GM20000 (cell line): ENCODE results near the gene RNU4-1.
"Not testable (repeated sequence)": the region's sequence is repeated elsewhere in the genome, so short reads cannot be mapped to it uniquely, and the experiment has no call there.

Source experiments
- DNase-seq: peaks from one replicate; pipeline ENCODE4 v3.0.0; 2012; ENCODE audit warnings: low spot score
- TF ChIP-seq, protein P1 (sequence below): IDR thresholded peaks from 2 replicates; pipeline ENCODE4 v1.5.1; 2012; ENCODE audit warnings: mild to moderate bottlenecking, control low read depth; ENCODE audit errors: extremely low read depth, missing control alignments

The RNU4-1 gene

DNA sequence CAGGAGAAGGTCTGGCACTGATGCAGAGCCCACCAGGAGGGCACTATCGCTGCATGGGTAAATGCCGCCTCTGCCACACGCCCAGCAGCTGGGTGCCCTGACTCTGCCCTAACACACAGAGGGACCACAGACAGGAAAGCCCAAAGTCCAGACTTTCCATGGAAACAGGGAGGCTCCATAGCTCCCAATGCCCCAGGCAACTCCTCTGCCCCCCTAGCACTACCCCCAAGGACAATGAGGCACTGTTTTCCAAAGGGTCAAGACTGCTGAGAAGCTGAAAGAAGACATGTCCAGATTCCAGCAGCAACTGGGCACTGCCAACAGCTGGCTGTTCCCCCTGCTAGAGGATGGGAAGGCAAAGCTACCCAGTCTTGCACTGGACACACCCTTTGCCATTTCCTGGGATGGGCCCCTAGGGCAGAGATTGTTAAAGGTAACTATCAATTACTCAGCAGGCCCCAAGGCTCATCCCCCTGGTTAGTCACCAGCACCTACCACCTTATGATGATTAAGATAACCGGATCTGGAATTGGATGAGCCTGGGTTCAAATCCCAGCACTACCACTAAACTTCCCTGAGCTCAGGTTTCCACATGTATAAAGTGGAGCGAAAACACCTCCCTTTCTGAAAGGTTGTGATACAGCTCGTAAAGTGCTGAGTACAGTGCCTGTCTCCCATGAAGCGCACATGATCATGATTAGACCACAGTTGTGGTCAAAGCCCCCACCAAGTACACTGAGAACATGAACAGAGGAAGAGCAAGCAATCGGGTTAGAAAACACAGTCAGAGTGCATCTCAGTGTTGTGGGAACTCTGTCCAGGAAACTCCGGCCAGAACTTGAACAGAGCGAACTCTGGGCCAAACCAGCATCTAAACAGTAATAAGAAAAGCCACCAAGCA is 30.8 kb downstream of the RNU4-1 start:
- TF ChIP-seq, protein P1, sequence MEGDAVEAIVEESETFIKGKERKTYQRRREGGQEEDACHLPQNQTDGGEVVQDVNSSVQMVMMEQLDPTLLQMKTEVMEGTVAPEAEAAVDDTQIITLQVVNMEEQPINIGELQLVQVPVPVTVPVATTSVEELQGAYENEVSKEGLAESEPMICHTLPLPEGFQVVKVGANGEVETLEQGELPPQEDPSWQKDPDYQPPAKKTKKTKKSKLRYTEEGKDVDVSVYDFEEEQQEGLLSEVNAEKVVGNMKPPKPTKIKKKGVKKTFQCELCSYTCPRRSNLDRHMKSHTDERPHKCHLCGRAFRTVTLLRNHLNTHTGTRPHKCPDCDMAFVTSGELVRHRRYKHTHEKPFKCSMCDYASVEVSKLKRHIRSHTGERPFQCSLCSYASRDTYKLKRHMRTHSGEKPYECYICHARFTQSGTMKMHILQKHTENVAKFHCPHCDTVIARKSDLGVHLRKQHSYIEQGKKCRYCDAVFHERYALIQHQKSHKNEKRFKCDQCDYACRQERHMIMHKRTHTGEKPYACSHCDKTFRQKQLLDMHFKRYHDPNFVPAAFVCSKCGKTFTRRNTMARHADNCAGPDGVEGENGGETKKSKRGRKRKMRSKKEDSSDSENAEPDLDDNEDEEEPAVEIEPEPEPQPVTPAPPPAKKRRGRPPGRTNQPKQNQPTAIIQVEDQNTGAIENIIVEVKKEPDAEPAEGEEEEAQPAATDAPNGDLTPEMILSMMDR: no peak
- DNase-seq: no peak

DNA sequence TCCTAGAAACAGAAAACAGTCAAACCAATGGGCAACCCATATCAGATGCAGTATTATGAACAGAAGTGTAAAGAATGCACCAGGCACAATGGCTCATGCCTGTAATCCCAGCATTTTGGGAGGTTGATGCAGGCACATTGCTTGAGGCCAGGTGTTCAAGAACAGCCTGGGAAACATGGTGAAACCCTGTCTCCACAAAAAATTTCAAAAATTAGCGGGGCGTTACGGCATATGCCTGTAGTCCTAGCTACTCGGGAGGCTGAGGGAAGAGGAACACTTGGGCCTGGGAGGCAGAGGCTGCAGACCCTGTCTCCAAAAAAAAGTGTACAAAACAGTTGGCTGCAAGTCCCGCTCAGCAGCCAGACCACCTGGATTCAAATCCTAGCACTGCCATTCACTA is 32.4 kb downstream of the RNU4-1 start:
- TF ChIP-seq, protein P1: no peak
- no peak for DNase-seq

DNA sequence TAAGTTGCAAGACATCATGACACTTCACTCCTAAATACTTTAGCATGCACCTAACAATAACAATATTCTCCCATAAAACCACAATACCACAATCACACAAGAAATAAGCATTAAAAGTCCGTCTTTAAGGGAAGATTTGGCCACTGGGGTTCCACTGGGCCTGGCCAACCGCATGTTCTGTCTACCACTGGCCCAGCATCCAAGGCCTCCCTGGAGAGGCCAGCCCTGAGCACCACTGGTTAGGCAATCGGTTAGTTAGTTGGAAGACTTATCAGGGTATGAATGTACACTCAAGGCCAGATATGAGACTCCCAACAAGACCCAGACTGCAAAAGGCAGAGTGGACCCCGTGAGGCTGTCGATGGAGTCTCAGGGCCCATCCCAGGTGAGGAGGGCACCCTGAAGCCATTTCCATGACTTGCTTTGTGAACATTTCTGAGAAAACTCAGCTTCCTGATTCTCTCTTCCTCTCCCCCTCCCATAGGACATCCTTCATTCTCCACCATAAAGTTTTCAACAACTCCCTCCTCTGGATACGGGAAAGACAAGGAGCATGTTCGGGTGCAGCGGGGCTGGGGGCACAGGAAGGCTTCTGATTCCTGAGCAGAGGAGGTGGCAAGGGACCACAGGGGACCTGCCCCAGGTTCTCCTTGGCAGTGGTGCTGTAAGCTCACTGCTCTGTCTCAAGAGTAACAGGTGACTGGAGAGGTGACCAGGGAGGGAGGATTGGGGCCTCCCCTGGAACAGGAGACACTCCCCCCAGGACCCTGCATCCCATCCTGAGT is 33.4 kb downstream of the RNU4-1 start:
- TF ChIP-seq, protein P1: no peak
- DNase-seq: no peak

DNA sequence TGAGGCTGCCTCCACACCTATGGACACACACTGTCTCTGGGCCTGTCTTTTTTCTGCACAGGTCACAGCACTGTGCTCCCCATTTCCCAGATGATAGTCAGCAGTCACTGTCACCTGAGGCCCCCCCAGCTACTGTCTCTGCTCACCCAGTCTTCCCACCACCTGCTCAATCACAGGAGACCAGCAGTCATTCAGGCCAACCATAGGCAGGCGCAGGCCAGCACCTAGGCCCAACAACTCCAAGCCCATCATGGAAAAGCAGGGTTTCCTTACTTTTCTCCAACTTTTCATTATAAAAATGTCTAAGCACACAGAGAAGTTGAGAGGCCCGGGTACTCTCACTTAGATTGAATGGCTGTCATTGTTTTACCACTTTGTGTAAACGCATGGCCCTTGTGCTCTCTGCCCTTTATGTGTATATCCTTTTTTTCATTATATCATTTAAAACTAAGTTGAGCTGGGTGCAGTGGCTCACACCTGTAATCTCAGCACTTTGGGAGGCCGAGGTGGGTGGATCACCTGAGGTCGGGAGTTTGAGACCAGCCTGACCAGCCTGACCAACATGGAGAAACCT is 34.6 kb downstream of the RNU4-1 start:
- TF ChIP-seq, protein P1: no peak

DNA sequence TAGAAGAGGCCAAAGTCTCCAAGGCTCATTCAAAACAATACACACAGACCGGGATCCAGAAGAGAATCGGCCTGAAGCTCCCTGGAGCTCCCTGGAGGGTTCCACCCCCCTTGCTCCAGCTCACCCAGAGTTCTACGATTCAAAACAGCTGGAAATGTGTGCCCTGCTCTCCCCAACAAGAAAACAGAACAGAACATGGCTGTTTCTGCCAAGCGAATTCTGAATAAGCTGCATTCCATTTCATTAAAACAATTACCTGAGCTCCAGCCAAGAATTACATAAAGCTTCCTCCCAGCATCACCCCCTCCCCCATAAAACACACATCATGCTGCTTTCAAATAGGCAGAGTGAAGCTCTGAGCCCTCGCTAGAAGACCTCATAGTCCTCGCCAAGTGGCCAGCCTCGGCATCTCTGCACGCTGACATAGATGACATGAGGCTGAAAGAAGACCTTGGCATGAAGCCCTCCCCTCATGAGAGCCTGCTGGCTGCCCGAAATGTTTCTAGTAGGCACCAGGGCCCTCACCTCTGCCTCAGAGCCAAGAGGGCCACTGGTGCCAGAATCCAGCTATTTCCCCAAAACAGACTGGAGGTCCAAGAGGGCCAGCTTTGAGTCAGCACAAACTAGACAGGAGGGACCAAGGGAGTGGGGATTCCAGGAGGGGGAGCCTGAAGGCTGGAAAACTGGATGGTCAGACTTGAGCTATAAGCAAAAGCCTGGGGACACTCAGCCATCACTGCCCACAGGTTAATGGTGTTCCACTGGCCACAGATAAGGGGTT is 35.8 kb downstream of the RNU4-1 start:
- no peak for DNase-seq
- TF ChIP-seq, protein P1: no peak

More for the DNA sequence above, 34.6 kb downstream of the RNU4-1 start:
- DNase-seq: no peak

DNA sequence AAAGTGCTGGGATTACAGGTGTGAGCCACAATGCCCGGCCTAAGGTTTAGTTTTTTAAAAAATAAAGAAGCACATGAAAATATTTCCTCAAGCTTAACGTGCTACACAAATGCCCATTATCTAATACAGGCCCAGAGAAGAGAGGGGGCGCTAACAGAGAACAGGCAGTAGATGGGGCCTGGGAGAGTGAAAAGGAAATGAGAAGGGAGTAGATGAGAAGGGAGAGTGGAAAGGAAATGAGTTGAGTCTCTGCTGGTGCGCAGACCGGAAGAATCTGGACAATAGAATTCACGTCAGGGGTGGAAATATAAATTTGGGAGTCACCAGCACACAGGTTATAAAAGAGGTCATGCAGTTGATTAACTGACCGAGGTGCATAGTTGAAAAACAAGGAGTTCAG is 38.2 kb downstream of the RNU4-1 start:
- no peak for DNase-seq
- TF ChIP-seq, protein P1: no peak

DNA sequence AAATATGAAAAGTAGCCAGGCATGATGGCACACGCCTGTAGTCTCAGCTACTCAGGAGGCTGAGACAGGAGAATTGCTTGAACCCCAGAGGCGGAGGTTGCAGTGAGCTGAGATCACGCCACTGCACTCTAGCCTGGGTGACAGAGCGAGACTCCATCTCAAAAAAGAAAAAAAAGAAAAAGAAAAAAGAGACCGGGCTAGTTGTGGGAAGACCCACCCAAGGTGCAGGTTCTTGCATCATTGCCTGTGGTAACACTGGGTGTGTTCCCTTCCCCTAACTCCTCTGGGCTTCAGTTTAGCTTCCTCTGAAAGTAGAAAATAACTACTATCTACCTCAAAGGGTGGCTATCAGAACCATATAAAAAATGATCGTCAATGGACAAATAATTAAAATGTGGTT is 39.7 kb downstream of the RNU4-1 start:
- not testable (repeated sequence) for DNase-seq
